RWPE2 (cell line): ENCODE results near the gene SNHG17.

Experiments used
- ATAC-seq: fragments of 200-7000 bp; cut with Tn5 transposase; 3 replicates; pipeline ENCODE4 v1.9.1; 2021; ENCODE audit warnings: low read depth
- DNase-seq: peaks from one replicate; pipeline ENCODE4 v3.0.0-alpha.2; 2020; ENCODE audit warnings: low spot score
- H3K27ac ChIP-seq: fragments of 450-650 bp; 2 replicates; pipeline ENCODE4 v1.5.1; 2017; ENCODE audit warnings: mild to moderate bottlenecking; ENCODE audit not compliant: poor library complexity, severe bottlenecking
- H3K27me3 ChIP-seq: fragments of 250-450 bp; sonication (Bioruptor Pico); 2 replicates; pipeline ENCODE4 v1.5.1; 2021; ENCODE audit warnings: mild to moderate bottlenecking, moderate library complexity; ENCODE audit not compliant: insufficient read depth, poor library complexity, severe bottlenecking
- H3K36me3 ChIP-seq: fragments of 250-450 bp; sonication (Bioruptor Pico); 2 replicates; pipeline ENCODE4 v1.5.1; 2020; ENCODE audit warnings: low read depth, mild to moderate bottlenecking, moderate library complexity
- H3K4me1 ChIP-seq: fragments of 250-450 bp; sonication (Bioruptor Pico); 2 replicates; pipeline ENCODE4 v1.5.1; 2021; ENCODE audit warnings: mild to moderate bottlenecking, moderate library complexity; ENCODE audit not compliant: insufficient read depth, poor library complexity, severe bottlenecking
- H3K4me3 ChIP-seq: fragments of 250-450 bp; sonication (Bioruptor Pico); 2 replicates; pipeline ENCODE4 v1.5.1; 2021; ENCODE audit warnings: mild to moderate bottlenecking, moderate library complexity; ENCODE audit not compliant: severe bottlenecking
- H3K9me3 ChIP-seq: fragments of 250-450 bp; sonication (Bioruptor Pico); 2 replicates; pipeline ENCODE4 v1.5.1; 2021; ENCODE audit warnings: mild to moderate bottlenecking, moderate library complexity; ENCODE audit not compliant: severe bottlenecking
- CTCF ChIP-seq: fragments of 450-650 bp; IDR thresholded peaks from one replicate; pipeline ENCODE4 v1.5.1; 2017; ENCODE audit warnings: mild to moderate bottlenecking, moderate library complexity; ENCODE audit not compliant: poor library complexity, severe bottlenecking

The SNHG17 gene

GRCh38 chr20:38373231-38373867 is 61.8 kb downstream of the SNHG17 start:
- DNase-seq (peak; percentile 58), ATAC-seq (no peak)
- H3K4me1 ChIP-seq = no peaks in the 10 kb centered on the region
- H3K4me3 ChIP-seq = no peak overlapping the region
- no peaks in the 10 kb centered on the region for H3K9me3 ChIP-seq
- no peaks in the 10 kb centered on the region for H3K36me3 ChIP-seq
- TF ChIP-seq CTCF = no peak
- H3K27ac ChIP-seq = no peak overlapping the region
- peaks cover 8% of the 10 kb centered on the region for H3K27me3 ChIP-seq

DNA sequence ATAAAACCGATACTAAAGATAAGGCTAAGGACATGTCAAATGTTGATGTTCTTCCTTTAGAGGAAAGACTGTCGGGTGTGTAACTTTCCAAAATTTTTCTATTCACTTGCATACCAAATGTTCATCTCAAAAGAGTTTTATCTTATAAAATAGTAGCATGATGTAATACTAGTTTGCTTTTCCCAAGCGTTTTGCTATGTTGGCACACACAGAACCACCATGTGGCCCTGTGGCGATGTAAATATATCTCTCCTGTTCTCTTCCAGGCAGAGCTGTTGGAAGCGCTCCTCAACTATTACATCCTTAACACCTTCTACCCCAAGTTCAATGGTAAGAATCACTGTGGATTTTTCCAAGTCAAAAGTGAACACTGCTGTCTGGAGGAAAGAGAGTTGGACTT is 62.3 kb downstream of the SNHG17 start:
- ATAC-seq (no peak), DNase-seq (no peak)
- no peak for TF ChIP-seq CTCF
- Histone ChIP-seq H3K36me3 (no peaks in the 10 kb centered on the region), H3K27me3 (peaks cover 8% of the 10 kb centered on the region), H3K27ac (no peak overlapping the region), H3K9me3 (no peaks in the 10 kb centered on the region), H3K4me3 (no peak overlapping the region), H3K4me1 (no peaks in the 10 kb centered on the region)
